Measurements from ENCODE around the gene ASB4.
"Not testable (repeated sequence)": the region's sequence is repeated elsewhere in the genome, so short reads cannot be mapped to it uniquely, and the experiment has no call there.

The ASB4 gene

GRCh38 chr7:95479992-95480624, 5.6 kb upstream of the ASB4 start:
- DNase-seq = no peak

- DNase-seq = no peak
Measured at GRCh38 chr7:95481271-95482165, 4.2 kb upstream of the ASB4 start.

GRCh38 chr7:95482424-95482823, 3.3 kb upstream of the ASB4 start:
- DNase-seq = no peak

GRCh38 chr7:95490231-95490762, 4.6 kb downstream of the ASB4 start:
- no peak for DNase-seq

GRCh38 chr7:95491201-95491600, 5.5 kb downstream of the ASB4 start:
- no peak for DNase-seq

DNA sequence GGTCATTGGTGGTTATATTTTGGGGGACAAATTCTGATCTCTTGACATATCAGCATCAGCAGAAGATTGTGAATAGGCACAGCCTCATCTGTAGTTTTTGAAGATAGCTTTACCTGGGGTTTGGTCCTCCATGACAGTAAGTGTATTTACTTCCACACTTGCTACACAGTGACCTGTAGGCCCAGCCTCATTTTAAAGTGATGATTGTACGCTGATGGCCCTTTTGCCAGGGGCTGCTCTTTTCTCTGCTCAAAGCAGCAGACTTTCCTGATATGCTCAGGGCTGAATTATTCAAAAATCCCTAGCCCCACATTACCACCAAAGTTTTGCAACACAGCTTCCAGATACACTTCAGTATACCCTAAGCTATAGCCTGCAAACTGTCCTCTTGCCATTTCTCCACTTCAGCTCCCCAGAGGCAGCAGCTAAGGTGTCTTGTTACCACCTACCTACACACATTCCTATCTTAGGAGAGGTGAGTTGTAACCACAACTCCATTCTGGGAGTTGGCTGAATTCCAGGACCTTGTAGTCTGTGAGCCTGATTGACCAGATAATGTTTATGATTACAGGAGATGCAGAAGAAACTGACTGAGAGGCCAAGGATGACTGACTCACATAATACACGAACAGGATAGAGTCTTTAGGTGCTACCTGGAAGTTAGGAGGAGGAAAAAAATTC, 6.0 kb downstream of the ASB4 start:
- DNase-seq = no peak

GRCh38 chr7:95493247-95493646, 7.5 kb downstream of the ASB4 start:
- no peak for DNase-seq

DNA sequence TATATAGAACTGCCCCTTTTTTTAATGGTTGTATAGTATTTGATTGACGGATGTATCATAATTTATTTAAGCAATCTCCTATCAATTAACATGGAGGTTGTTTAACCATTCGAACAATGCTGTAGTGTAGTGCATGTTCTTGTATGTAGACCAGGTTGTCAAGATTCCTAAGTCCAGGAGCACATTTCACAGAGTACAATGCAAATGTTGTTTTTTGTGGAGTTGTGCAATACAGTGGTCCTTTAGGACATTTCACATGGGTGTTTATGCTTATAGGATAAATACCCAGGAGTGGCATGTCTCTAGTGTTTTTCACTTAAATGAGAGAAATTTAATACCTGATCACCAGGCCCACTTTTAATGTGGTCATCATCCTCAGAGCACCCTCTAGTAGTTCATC, 8.1 kb downstream of the ASB4 start:
- DNase-seq = no peak

GRCh38 chr7:95501261-95501832, 15.6 kb downstream of the ASB4 start:
- DNase-seq = no peak

DNA sequence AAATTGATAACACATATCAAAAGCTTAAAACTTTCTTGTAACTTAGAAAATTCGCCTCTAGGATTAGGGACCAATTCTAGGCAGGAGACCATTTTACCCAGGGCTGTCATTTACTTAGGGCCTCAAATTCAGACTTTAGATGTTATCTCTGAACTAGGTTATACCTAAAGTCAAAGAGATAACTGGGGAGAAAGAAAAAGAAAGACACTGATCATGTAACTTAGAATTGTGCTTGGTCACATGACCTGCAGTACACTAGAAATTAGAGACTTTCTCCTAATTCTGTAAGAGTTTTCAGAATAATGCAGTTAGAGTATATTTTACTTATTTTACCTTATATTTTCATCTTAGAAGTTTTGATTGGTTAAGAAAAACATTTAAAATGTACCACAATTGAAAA, 16.7 kb downstream of the ASB4 start:
- no peak for DNase-seq

DNA sequence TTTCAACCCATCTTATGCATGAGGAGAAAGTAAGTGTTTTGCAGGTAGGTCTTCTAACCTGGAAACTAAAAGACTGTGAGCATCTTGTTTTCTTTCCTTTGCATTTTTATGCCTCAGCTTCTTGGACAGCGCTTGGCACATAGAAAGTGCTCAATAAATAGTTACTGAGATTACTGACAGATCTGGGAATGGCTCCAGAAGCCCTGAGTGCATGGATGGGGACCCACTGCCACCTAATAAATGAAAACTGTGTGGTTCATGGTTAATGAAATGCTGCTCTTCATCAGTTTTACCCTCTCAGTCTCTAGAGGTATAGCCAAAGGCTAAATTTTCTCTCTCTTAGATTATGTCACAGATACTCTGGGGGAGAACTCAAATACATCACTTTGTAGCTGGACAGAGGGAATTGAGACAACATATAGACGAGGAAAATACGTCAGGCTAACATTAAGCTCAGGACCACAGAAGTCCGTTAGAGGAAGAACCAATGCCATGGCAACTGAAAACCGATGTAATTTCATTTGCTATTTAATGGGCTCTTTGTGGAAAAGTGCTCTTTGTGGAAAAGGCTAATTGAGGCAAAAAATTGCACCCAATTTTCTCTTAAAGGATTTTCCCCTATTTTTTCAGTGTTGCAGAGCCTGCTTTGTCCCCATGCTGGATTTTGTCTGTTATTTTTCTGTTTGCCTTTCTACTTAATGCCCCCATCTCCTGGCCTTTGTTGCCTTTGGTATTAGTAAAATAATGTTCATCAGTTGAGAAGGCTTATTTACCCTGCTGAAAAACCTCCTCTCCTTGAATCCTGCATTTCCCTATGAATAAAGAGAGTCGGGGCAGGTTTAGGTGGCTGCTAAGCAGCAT, 17.8 kb downstream of the ASB4 start:
- DNase-seq = no peak

DNA sequence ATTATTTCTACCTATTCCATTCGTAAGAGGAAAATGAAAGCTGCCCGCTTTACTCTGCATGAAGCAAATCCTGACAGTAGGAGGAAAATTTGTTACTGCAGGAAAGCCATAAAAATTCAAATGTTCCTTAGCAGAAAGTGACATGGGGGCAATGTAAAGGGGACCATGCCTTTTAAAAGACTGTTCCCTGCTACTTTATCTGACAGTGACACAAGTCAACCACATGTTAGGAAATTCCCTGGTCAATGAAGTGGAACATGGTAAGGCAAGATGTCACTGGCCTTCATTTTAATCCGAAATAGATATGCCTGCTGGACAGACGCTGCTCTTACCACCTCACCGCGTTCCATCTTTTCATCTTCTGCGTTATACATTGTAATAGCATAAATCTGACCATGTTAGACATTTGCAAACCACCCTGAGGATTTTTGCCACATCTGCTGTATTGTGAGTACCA, 18.4 kb downstream of the ASB4 start:
- DNase-seq = not testable (repeated sequence)

- no peak for DNase-seq
Measured at GRCh38 chr7:95508780-95509179, 23.0 kb downstream of the ASB4 start.

DNA sequence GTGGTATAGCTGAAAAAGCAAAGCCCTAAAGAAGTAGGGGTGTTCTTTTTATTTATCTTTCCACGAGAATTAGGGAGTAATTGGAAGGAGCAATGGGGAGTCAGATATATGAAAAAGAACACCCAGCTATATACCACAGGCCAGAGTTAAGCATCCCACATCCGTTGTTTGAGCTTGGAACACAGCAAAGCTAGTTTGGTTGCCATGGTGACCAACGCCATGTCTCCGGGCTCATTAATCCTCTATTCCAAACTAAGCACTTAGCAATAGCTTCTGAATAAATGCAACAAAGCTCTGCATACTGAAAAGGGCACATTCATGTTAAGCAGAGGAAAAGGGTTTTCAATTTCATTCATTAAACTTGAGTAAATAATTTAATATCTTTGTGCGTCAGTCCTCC, 23.5 kb downstream of the ASB4 start:
- no peak for DNase-seq

DNA sequence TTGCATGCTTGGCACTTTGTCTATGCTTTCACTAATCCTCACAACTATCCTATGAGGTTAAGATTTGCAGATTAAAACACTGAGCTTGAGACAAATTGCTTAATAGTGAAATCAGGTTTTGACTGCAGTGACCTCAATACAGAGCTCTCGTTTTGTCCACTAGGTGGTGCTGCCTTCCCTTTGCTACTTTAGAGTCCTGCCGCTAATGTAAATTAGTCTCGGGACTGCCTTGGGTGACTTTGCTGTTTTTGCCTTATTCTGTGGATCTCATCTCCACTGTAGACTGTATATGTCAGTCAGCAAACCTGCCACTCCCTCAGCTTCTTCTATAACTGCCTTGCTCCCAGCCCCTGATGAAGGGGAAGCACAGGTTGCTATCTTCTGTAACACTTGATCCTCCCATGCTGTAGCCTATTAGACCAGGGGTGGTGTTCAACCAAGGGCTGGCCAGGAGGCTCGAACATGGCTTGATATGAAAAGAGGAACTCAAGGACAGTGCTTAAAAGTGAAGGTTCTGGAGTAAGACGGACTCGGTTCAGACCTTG, 26.0 kb downstream of the ASB4 start:
- peak; percentile 25 for DNase-seq

- no peak for DNase-seq
Measured at GRCh38 chr7:95517458-95517857, 31.7 kb downstream of the ASB4 start.

DNA sequence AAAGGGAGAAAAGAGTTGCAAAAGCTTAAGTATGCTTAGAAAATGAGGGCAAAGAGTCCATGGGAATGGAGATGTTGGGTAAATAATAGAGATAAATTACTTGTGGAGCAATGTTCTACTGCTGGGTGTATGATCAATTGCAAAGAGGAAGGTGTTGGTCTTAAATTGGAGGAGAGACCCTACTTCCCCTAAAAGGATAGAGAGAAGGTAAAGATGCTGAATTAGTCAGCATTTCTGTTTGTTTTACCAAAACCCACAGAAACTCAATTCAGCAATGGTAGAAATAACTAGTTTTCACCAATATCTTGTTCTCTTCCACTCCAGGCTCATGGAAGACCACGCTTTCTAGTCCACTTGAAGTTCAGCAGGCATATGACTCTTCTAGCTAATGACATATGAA, 32.1 kb downstream of the ASB4 start:
- DNase-seq = no peak

GRCh38 chr7:95520136-95520535, 34.4 kb downstream of the ASB4 start:
- no peak for DNase-seq

GRCh38 chr7:95525503-95525902, 39.8 kb downstream of the ASB4 start:
- DNase-seq = no peak

DNA sequence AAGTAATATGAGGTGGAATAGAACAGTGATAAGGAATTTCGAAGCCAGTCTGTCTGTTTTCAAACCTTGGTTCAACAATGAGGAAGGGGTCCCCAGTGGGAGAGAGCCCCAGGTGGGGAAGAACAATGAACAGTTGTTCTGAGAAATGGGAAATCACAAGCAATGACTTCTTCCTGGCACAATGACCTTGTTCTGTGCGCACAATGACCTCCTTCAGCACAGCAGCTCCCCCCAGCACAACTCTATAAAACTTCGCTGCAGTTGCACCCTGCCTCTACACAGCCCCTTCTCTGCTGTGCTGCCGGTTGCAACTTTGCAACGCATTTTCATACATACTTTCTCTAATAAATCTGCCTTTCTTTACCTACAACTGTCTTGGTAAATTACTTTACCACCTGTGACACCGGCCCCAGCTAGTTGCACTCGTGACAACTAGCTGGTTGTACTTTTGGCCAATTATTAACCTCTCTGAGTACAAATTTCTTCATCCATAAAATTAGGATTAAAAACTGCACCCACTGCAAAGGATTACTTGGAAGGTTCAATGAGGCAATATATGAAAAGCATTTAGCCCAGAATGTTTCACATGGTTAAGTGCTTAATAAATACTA, 40.5 kb downstream of the ASB4 start:
- DNase-seq = no peak

DNA sequence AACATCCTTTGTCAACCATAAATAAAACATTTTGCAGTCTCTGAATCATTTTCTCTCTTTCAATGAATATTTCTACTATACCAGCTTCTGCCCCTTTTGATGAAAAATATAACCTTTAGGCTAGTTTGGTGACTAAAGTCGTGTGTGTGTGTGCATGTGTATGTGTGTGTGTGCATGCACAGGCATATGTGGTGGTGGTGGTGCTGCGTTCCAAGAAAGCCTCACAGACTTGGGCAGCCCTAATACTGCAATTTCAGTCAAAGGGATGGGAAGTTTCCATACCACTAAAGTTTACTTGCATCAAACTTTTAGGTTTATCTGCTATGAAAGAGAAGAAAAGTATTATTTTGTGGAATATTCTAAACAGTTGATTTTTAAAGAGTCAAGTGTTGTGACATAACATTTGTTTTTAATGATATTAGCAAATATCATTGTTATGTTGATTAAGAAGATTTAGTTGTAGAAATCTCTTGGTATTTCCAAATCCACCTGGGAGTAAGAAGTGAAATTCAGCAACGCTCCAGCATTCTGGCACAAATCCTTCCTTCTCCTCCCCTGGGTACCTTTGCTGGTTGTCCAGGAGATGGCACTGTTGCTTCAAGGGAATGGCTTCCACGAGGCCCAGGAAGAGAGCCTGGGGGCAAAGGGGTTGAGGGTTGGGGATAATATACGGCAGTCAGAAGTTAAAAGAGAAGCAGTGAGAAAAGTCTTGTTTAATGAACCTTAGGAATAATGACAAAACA, 41.5 kb downstream of the ASB4 start:
- no peak for DNase-seq
